Measurements from ENCODE around the gene PRSS38.

Gene PRSS38

GRCh38 chr1:227786673-227787512 lies 28.6 kb upstream of the PRSS38 start:
- Mint-ChIP-seq H3K27me3 (peaks cover 4% of the 10 kb centered on the region), H3K36me3 (ENCODE audit: low read depth) (peaks cover 8% of the 10 kb centered on the region), H3K27ac (no peak overlapping the region), H3K9me3 (no peaks in the 10 kb centered on the region), H3K4me3 (peak overlapping the region; percentile 74), H3K4me1 (ENCODE audit: low read depth) (peaks cover 15% of the 10 kb centered on the region)

DNA sequence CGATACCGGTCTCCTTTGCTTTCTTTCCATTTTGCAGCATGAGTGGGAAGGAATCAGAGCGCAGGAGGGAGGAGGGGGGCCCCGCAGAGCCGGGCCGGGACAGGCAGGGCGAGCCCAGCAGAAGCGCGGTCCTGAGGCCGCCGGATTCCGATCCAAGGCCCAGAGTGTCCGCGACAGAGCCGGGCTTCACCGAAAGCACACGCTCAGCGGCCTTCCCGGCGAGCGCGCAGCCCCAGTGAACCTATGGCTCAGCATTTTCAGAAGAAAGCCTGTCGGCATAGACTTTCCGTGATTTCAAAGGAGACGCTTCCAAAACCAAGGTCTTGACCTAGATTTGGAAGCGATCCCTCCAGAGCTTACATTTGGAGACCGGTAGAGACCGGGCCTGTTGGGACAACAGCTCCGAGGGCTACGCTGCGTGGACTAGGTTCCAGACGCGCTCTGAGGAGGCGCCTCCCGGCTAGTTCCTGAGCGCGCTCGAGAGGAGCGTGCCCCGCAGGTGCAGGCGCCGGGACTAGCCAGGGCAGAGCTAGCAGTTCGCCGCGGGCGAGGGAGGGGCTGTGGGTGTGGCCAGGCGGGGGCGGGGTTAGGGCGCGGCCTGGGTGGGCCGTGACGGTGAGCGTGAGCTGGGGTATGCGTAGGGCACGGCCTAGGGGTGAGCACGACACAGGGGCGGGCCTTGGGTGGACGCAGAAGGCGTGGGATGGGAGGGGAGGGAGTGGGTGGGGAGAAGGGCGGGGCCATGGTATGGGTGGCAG lies 27.8 kb upstream of the PRSS38 start:
- H3K36me3 Mint-ChIP-seq (ENCODE audit: low read depth) = no peaks in the 10 kb centered on the region
- peaks cover 15% of the 10 kb centered on the region for H3K4me1 Mint-ChIP-seq (ENCODE audit: low read depth)
- H3K4me3 Mint-ChIP-seq = peak overlapping the region; percentile 74
- peaks cover 4% of the 10 kb centered on the region for H3K27me3 Mint-ChIP-seq
- no peaks in the 10 kb centered on the region for H3K9me3 Mint-ChIP-seq
- no peak overlapping the region for H3K27ac Mint-ChIP-seq

- H3K36me3 Mint-ChIP-seq (ENCODE audit: low read depth) = no peaks in the 10 kb centered on the region
- H3K4me3 Mint-ChIP-seq = peak overlapping the region; percentile 74
- peaks cover 4% of the 10 kb centered on the region for H3K27me3 Mint-ChIP-seq
- no peaks in the 10 kb centered on the region for H3K9me3 Mint-ChIP-seq
- H3K27ac Mint-ChIP-seq = no peak overlapping the region
- H3K4me1 Mint-ChIP-seq (ENCODE audit: low read depth) = peaks cover 15% of the 10 kb centered on the region
Observed at GRCh38 chr1:227788271-227789083, 27.0 kb upstream of the PRSS38 start.

- peaks cover 4% of the 10 kb centered on the region for H3K27me3 Mint-ChIP-seq
- peaks cover 15% of the 10 kb centered on the region for H3K4me1 Mint-ChIP-seq (ENCODE audit: low read depth)
- no peak overlapping the region for H3K27ac Mint-ChIP-seq
- H3K4me3 Mint-ChIP-seq = peak overlapping the region; percentile 43
- H3K36me3 Mint-ChIP-seq (ENCODE audit: low read depth) = no peaks in the 10 kb centered on the region
- H3K9me3 Mint-ChIP-seq = no peaks in the 10 kb centered on the region
Observed at GRCh38 chr1:227789084-227790033, 26.1 kb upstream of the PRSS38 start.

- no peaks in the 10 kb centered on the region for H3K9me3 Mint-ChIP-seq
- H3K27ac Mint-ChIP-seq = no peak overlapping the region
- no peak overlapping the region for H3K4me3 Mint-ChIP-seq
- H3K27me3 Mint-ChIP-seq = peaks cover 4% of the 10 kb centered on the region
- H3K36me3 Mint-ChIP-seq (ENCODE audit: low read depth) = no peaks in the 10 kb centered on the region
- H3K4me1 Mint-ChIP-seq (ENCODE audit: low read depth) = peaks cover 15% of the 10 kb centered on the region
Observed at GRCh38 chr1:227790034-227790400, 25.5 kb upstream of the PRSS38 start.

DNA sequence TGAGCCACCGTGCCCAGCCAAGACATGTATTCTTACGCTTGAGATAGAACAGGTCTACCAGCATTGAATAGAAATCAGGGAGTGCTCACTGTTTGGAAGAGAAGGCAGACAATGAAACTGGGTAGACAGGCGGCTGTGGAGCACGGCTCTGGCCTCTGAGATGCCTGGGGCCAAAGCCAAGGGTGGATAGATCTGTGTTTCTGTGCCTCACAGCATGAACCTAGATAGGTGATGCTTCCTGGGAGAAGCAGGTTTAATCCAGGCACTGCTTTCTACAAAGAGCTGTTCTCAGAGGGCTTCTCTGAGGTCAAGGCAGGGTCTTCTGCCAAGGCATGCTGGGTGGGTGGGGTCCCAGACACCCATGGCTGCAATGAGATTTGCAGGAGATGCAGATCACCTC lies 24.6 kb upstream of the PRSS38 start:
- H3K9me3 Mint-ChIP-seq = no peaks in the 10 kb centered on the region
- H3K4me1 Mint-ChIP-seq (ENCODE audit: low read depth) = peaks cover 10% of the 10 kb centered on the region
- no peaks in the 10 kb centered on the region for H3K36me3 Mint-ChIP-seq (ENCODE audit: low read depth)
- no peak overlapping the region for H3K4me3 Mint-ChIP-seq
- H3K27me3 Mint-ChIP-seq = peaks cover 4% of the 10 kb centered on the region
- H3K27ac Mint-ChIP-seq = no peak overlapping the region

GRCh38 chr1:227791425-227792143 lies 23.9 kb upstream of the PRSS38 start:
- peaks cover 4% of the 10 kb centered on the region for H3K27me3 Mint-ChIP-seq
- H3K4me3 Mint-ChIP-seq = no peak overlapping the region
- H3K9me3 Mint-ChIP-seq = no peaks in the 10 kb centered on the region
- no peak overlapping the region for H3K27ac Mint-ChIP-seq
- no peaks in the 10 kb centered on the region for H3K36me3 Mint-ChIP-seq (ENCODE audit: low read depth)
- H3K4me1 Mint-ChIP-seq (ENCODE audit: low read depth) = peaks cover 6% of the 10 kb centered on the region

DNA sequence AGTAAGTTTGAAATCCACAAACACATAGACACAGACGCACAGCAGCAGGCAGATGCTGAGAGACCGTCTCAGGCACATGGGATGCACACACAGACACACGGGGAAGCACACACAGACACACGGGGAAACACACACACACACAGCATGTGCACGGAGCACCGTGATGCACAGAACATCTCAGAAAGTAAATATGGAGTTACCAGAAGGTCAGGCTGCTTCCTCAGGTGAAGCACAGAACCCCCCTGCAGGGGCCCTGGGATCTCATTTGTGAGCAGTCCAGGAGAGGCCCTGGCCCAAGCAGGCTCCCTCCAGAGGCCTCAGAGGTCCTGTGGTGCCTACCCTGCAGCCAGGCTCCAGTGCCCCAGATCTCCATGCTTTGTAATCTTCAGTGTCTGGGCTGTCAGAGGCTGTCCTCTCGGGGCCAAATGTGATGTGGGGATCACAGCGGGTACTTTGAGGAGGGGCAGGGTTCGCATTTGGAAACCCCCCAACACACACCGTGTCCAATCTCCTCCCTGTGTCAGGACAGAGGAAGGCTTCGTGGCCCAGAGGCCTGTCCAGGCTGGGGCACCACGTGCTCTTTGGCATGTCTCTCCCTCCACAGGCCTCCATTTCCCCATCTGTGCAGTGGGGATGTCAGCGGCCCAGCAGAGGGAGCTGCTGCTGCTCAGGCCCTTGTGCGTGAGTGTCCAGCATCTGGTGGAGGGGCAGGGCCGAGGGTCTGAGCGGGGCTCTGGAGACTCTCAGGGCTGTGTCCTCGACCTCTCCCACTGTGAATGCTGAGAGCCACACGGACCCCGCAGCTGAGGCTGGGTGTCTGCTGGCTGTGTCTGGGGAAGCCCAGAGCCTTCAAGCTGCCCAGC lies 23.0 kb upstream of the PRSS38 start:
- Mint-ChIP-seq H3K36me3 (ENCODE audit: low read depth) (no peaks in the 10 kb centered on the region), H3K27me3 (no peaks in the 10 kb centered on the region), H3K4me3 (no peak overlapping the region), H3K4me1 (ENCODE audit: low read depth) (no peaks in the 10 kb centered on the region), H3K27ac (no peak overlapping the region), H3K9me3 (no peaks in the 10 kb centered on the region)

GRCh38 chr1:227793079-227793947 lies 22.2 kb upstream of the PRSS38 start:
- Mint-ChIP-seq H3K9me3 (no peaks in the 10 kb centered on the region), H3K27me3 (no peaks in the 10 kb centered on the region), H3K36me3 (ENCODE audit: low read depth) (no peaks in the 10 kb centered on the region), H3K4me1 (ENCODE audit: low read depth) (no peaks in the 10 kb centered on the region), H3K27ac (no peak overlapping the region), H3K4me3 (no peak overlapping the region)

DNA sequence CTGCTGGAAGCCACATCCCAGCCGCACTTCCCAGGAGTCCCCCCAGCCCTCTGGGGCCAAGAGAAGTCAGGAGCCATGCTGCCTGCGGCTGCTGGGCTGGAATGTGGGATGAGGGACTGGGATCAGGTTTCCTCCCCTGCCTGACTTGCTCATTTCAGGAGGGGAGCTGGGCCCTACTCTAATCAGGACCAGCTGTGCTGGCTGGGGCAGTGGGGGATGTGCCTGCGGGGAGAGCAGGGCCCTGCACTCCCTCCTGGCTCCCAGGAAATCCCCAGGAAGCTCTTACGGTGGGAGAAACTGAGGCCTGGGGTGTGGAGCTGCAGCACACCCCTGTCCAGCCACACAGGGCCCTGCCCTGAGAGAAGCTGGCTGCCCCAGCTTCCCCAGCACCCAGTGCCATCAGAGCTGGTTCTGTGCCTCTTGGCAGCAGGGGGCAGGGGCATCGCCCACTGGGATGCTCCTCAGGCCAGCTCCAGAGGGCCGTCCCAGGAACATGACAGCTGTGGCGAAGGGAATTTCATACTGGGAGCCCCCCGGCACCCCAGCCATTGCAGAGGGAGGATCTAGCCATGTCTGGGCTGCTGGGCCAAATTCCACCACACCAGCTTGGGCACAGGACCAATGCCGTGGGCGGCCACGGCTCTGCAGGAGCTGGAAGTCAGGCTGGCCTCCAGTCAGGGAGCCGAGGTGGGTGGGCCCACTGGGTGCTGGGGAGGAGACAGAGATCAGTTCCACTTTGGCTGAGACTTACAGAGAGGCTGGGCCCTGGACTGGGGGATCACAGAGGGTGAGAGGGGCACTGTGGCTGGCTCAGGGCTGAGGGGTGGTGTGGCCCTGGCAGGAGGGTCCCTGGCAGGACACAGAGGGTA lies 21.3 kb upstream of the PRSS38 start:
- Mint-ChIP-seq H3K4me3 (no peak overlapping the region), H3K27ac (no peak overlapping the region), H3K36me3 (ENCODE audit: low read depth) (no peaks in the 10 kb centered on the region), H3K27me3 (no peaks in the 10 kb centered on the region), H3K9me3 (no peaks in the 10 kb centered on the region), H3K4me1 (ENCODE audit: low read depth) (no peaks in the 10 kb centered on the region)

- Mint-ChIP-seq H3K27ac (no peak overlapping the region), H3K4me1 (ENCODE audit: low read depth) (no peaks in the 10 kb centered on the region), H3K9me3 (no peaks in the 10 kb centered on the region), H3K27me3 (no peaks in the 10 kb centered on the region), H3K4me3 (no peak overlapping the region), H3K36me3 (ENCODE audit: low read depth) (no peaks in the 10 kb centered on the region)
Observed at GRCh38 chr1:227794817-227795192, 20.7 kb upstream of the PRSS38 start.
